HG03457 (cell line): ENCODE data around the gene PTH1R.

Source experiments
- ATAC-seq: cut with Tn5 transposase; IDR thresholded peaks from one replicate; pipeline ENCODE4 v1.9.1; 2021; ENCODE audit warnings: moderate number of reproducible peaks; ENCODE audit not compliant: unreplicated experiment

PTH1R gene

GRCh38 chr3:46897829-46898320, 20.4 kb downstream of the PTH1R start:
- no peak for ATAC-seq

DNA sequence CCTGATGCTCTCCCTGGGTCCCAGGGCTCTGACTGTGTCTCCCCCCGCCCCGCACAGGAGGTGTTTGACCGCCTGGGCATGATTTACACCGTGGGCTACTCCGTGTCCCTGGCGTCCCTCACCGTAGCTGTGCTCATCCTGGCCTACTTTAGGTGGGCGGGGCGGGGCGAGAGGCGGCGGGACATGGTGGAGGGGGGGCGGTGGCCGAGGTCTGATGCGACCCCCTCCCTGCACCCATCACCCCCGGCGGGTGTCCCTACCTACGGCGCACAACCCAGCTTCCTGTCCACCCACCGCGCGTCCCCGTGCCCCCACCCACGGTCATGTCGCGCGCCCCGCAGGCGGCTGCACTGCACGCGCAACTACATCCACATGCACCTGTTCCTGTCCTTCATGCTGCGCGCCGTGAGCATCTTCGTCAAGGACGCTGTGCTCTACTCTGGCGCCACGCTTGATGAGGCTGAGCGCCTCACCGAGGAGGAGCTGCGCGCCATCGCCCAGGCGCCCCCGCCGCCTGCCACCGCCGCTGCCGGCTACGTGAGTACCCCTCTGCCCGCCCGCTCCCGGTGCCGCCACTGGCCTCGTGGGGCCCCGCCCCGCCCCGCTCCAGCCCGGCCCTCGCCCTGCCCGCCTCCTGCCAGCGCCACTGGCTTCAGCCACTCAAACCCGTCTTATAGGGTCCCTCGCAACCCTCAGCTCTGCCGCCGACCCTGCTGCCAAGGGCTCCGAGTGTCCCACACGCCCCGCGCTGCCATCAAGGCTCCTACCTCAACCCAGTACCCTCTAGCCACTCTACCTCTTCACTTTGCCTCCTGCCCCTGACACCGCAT, 21.0 kb downstream of the PTH1R start:
- ATAC-seq, result no peak

- ATAC-seq, result no peak
Observed at GRCh38 chr3:46899151-46900006, 21.9 kb downstream of the PTH1R start.

- no peak for ATAC-seq
Observed at GRCh38 chr3:46900007-46900292, 22.4 kb downstream of the PTH1R start.

DNA sequence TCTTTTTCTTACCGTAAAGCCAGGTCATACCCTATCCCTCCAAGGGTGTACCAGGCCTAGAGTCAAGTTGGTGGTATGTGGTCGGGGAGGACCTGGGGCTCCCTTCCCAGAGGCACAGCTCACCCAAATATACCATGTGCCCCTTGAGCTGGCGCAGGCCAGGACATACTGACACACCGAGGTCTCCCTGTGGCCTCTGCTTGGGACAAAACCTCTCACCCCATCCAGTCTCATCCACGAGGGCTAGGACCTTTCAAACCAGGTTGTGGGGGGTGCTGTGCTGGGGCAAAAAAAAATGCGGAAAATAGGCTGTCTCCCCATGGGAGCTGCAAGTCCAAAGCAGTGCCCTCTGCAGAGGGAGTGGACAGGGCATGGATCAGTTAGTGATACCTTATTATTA, 22.8 kb downstream of the PTH1R start:
- ATAC-seq, result no peak

DNA sequence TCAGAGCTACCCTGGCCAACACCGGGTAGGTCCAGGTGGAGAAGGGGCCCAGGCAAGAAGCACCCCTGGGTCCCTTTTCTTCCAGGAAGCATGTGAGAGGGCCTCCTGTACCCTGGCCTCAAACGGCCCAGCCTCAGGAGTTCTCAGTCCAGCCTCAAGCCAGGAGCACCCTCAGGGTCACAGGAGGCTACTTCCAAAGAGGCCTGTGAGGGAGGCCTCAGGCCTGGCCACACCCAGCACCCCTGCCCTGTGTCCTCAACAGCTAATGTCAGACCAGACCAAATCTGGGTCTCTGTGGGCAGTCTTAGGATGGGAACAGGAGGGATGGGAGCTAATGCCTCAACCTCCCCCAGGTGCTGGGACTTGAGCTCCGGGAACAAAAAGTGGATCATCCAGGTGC, 23.5 kb downstream of the PTH1R start:
- ATAC-seq, result no peak

GRCh38 chr3:46901591-46902187, 24.2 kb downstream of the PTH1R start:
- ATAC-seq, result no peak

DNA sequence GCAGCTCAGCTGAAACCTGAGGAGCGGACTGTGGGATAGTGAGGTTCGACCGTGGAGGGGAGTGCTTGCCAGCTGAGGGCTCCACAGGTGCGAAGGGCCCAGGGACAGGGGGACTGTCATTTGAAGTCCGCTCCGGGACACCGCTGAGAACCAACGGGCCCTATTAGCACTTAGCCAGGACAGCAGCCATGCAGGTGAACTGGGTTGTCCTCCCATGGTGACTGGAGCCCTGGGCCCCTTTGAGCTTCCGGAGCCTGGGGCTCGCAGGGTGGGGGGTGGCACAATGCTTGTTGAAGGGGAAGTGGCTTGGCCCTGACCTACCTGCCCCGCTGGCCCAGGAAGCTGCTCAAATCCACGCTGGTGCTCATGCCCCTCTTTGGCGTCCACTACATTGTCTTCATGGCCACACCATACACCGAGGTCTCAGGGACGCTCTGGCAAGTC, 24.7 kb downstream of the PTH1R start:
- no peak for ATAC-seq

DNA sequence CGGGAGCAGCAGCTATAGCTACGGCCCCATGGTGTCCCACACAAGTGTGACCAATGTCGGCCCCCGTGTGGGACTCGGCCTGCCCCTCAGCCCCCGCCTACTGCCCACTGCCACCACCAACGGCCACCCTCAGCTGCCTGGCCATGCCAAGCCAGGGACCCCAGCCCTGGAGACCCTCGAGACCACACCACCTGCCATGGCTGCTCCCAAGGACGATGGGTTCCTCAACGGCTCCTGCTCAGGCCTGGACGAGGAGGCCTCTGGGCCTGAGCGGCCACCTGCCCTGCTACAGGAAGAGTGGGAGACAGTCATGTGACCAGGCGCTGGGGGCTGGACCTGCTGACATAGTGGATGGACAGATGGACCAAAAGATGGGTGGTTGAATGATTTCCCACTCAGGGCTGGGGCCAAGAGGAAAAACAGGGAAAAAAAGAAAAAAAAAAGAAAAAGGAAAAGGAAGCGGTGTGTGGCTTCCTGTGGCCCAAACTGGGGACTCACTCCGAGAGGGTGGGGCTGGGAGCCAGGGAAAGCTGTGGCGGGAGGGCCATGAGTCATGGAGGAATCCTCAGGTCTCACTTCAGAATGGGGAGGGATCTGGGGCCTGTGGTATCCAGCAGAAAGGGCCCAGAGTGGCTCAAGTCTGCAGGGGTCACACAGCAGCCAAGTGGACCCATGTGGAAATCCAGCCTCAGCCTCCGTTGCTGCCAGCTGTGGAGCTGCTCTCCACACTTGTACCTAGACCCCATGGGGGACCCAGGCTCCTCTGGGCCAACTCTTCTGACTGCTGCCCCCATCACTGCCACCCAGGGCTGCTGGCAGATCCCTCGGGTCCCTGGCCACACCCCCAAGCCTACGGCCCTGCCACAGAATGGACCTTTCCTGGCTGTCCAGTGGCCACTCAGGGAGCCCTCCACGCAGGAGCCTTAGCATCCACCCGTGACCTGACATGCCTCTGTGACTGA, 26.1 kb downstream of the PTH1R start:
- ATAC-seq, result no peak

- no peak for ATAC-seq
Observed at GRCh38 chr3:46904303-46905212, 27.0 kb downstream of the PTH1R start.

- ATAC-seq, result no peak
Observed at GRCh38 chr3:46905213-46905560, 27.7 kb downstream of the PTH1R start.

DNA sequence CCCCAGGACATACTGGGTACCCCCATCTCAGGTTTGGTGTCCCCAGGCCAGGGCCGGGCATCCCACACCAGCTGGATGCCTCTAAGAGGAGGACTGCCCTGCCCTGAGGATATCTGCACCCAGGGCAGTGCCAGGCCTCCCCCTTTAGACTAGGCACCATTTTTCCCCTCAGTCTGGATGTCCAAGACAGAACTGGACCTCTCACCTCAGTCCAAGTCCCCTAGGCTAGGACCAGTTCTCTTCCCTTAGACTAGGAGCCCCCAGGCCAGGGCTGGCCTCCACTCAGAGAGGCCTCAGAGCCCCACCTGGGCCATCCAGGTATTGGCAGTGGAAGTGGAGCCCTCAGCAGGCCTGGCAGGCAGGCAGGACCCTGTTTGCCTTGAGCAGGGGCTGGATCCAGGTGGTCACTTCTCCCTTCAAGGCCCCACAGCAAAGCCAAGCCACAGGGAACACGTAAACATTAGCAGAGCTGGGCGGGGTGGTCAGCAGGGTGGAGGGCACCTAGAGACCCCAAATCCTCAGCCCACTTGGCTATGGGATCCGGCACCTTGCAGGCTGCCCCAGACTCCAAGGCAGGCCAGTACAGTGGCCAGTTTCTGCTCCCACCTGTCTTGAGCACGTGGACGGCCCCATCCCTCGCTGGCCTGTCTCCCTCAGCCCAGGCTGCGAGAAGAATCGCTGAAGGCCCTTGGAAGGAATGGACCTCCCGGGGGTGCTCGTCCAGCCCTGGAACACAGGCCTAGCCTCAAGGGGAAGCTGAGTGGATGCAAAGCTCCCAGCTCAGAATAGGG, 28.3 kb downstream of the PTH1R start:
- no peak for ATAC-seq

DNA sequence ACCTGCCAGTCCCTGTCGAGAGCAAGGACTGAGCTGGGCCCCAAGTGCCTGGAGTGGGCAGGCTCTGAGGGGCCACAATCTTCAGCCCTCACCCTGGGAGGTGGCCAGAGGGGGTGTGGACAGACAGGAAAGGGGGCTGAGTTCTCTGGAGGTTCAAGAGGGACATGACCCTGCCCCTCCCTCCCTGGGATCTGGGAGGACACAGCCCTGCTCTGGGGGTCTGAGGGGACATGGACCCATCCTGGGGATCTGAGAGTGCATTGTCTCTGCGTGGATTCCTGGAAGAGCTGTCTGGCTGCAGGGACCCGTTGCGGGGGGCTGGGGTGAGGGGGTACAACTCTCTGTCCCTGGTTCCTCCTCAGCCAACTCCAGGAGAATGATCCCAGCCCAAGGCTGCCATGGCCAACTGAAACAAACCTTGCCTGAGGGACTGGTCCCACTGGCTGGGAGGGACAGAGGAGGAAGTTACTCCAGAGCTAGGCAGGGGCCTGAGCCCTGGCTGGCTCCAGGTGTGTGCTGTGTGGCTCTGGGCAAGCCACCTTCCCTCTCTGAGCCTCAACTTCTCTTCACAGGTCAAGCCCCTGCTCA, 29.0 kb downstream of the PTH1R start:
- ATAC-seq, result no peak

- ATAC-seq, result no peak
Observed at GRCh38 chr3:46907271-46907670, 29.8 kb downstream of the PTH1R start.

- ATAC-seq, result no peak
Observed at GRCh38 chr3:46907960-46908293, 30.4 kb downstream of the PTH1R start.

DNA sequence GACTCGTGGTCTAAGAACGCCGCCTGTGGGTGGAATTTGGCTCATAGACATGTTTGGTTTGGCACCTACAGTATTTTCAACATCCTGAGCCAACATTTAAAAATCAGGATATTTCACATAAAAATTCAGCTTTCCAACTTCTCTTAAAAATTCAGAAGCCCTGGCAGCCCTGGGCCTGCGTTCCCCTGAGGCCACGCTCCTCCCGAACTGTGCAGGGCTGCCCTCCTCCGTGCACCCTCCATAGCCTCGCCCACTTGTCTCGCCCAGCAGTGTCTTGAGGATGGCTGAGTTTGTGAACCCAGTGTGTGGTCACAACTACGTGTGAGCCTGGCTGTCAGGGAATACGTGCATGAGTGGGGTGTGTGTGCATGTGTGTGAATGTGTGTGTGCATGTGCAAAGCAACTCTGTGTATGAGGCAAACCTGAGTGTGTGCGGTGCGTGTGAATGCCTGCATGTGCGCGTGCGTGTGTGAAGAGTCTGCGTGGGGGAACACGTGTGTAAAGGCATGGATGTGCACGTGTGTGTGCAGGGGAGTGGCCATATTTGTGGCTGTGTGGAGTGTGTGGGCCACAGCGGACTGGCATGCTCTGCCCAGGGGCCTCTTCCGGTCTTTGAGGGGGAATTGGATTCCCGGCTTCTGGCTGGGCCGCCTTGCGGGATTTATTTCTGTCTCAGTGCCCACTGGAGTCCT, 30.9 kb downstream of the PTH1R start:
- ATAC-seq, result no peak

GRCh38 chr3:46908986-46909534, 31.5 kb downstream of the PTH1R start:
- ATAC-seq, result no peak
